Measurements from ENCODE around the gene CALY.

CALY gene

DNA sequence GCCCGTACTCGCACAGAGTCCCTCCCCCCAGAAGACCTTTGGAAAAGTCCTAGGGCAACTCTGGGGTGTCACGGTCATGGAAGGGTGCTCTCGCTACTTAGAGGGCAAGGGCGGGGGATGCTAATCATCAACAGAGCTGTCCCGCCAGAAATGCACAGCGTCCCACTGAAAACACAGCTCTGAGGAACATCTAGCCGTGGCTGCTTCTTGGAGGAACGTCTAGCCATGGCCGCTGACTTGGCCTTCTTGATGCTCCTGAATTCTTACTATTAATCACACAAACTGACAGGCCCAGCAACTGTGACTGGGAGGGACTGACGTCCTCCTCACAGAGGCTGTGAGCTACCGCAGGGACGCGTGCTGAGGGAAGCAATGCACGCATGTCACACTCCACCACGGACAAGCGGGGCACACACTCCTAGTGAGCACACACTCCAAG lies 29.7 kb downstream of the CALY start:
- H3K27ac ChIP-seq, result no peak overlapping the region
- TF ChIP-seq CTCF (IDR thresholded peaks at IDR 0.05) (no peak), ZFX (IDR thresholded peaks at IDR 0.05; ENCODE audit: borderline replicate concordance) (no peak)

- H3K27ac ChIP-seq, result no peak overlapping the region
- TF ChIP-seq CTCF (IDR thresholded peaks at IDR 0.05), result no peak
- no peak for TF ChIP-seq ZFX (IDR thresholded peaks at IDR 0.05; ENCODE audit: borderline replicate concordance)
These were observed 30.6 kb downstream of the CALY start for GRCh38 chr10:133306097-133306476.

DNA sequence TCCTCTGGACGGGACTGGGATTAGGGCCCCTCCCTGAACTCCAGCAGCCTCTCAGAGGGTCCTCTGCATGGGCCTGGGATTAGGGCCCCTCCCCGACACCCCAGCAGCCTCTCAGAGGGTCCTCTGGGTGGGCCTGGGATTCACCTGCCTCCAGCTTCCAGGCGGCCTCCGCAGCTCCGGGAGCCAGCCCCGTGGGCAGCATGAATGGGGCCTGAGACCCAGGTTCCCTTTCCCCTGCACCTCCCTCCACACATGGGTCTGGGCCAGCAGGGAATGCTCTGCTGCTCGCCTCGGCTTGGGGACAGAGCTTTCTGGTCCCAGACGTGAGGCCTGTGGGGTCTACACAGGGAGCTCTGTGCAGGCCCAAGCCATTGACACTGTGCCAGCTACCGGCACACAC lies 33.5 kb downstream of the CALY start:
- H3K27ac ChIP-seq, result no peak overlapping the region
- TF ChIP-seq CTCF (IDR thresholded peaks at IDR 0.05) (no peak), ZFX (IDR thresholded peaks at IDR 0.05; ENCODE audit: borderline replicate concordance) (no peak)

DNA sequence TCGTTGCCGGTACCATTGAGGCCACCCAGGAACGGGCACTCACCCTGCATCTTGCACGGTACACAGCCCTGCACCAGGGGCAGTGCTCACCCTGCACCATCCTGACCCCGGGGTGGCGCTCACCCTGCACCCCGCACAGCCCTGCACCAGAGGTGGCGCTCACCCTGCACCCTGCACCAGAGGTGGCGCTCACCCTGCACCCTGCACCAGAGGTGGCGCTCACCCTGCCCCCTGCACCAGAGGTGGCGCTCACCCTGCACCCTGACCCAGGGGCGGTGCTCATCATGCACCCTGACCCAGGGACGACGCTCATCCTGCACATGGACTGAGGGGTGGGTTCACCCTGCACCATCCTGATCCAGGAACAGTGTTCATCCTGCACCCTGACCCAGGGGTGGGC lies 34.5 kb downstream of the CALY start:
- no peak for TF ChIP-seq ZFX (IDR thresholded peaks at IDR 0.05; ENCODE audit: borderline replicate concordance)
- no peak for TF ChIP-seq CTCF (IDR thresholded peaks at IDR 0.05)
- H3K27ac ChIP-seq, result no peak overlapping the region

DNA sequence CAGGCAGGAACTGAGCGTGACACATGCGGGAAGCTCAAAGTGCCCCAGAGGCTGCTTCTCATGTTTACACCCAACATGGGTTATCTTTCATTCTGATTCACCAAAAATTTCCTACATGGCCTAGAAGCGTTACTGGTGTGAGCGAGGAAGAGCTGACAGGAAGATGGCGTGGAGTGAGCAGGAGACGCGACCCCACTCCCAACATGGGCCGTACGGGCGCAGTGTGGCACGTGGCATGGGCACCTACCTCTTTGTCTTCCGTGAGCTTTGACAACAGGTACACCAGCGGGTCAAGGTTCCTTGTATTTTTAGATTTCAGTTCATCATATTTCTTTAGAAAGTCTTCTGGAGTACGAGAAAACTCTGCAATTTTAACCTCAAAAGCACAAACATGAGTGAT lies 37.0 kb downstream of the CALY start:
- no peak overlapping the region for H3K27ac ChIP-seq
- no peak for TF ChIP-seq CTCF (IDR thresholded peaks at IDR 0.05)
- TF ChIP-seq ZFX (IDR thresholded peaks at IDR 0.05; ENCODE audit: borderline replicate concordance), result no peak

DNA sequence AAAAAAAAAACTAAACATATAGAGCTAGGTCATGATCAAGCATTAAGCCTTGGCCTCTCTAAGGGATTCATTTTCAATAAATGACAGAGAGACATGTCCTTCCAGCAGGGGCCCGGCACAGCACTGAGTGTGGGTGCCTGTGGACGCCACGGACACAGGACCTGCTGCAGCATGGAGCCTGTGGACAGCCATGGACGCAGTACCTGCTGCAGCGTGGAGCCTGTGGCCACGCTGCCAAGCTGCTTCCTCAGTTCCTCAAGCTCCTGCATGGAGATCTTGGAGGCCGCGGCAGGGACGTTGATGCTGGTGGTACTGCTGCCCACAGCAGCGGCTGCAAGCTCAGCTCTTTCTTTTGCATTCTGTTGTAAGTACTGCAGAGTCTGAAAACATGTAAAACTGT lies 37.5 kb downstream of the CALY start:
- TF ChIP-seq CTCF (IDR thresholded peaks at IDR 0.05) (no peak), ZFX (IDR thresholded peaks at IDR 0.05; ENCODE audit: borderline replicate concordance) (no peak)

DNA sequence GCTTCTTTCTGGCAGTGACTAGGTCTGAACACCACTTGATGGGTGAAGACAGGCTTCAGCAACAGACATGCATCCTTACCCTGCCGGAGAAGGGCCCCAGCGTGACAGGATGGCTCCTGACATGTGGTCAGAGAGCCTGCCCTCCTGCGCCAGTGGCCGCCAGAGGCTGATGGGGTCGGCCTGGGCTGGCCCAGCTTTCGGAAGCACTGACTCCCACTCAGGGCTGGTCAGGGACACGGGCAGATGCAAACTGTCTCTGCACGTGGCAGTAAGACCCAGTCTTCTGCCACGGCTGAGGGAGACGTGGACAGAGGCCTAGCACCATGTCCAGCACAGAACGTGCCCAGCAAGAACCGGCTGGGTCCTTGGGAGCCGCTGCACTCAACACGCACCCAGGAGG lies 38.2 kb downstream of the CALY start:
- no peak for TF ChIP-seq ZFX (IDR thresholded peaks at IDR 0.05; ENCODE audit: borderline replicate concordance)
- TF ChIP-seq CTCF (IDR thresholded peaks at IDR 0.05), result no peak
- H3K27ac ChIP-seq, result no peak overlapping the region

More for the DNA sequence above, 37.5 kb downstream of the CALY start:
- H3K27ac ChIP-seq, result no peak overlapping the region

All from 22Rv1 (cell line).